ENCODE results near the gene RNF6. TPM values are rescaled to one million over a fixed set of nuclear protein-coding genes. Genes with fewer than 3 reads are reported as not detected.

Gene RNF6
- total RNA-seq, 1 experiment from 2014 or later, result 19.5 TPM

GRCh38 chr13:26179344-26179743 is 42.8 kb downstream of the RNF6 start:
- no peak overlapping the region for H2AFZ ChIP-seq (ENCODE audit: low read length)
- no peaks in the 10 kb centered on the region for H3K79me2 ChIP-seq (ENCODE audit: insufficient read depth, low read length)
- no peak overlapping the region for H3K18ac ChIP-seq (ENCODE audit: insufficient read length, low read depth, low read length)
- no peak overlapping the region for H2BK15ac ChIP-seq (ENCODE audit: low read depth, low read length)
- no peaks in the 10 kb centered on the region for H3K79me1 ChIP-seq (ENCODE audit: insufficient read depth, low read depth, low read length, poor library complexity, severe bottlenecking)
- H2BK20ac ChIP-seq (ENCODE audit: low read depth, low read length, poor library complexity, severe bottlenecking), result no peak overlapping the region
- H4K8ac ChIP-seq (replicated peaks; ENCODE audit: insufficient read length, low read depth, low read length), result no peak overlapping the region
- H3K4me3 Mint-ChIP-seq, result no peak overlapping the region
- H3K23me2 ChIP-seq (ENCODE audit: insufficient read length, low read depth, low read length, poor library complexity, severe bottlenecking), result no peaks in the 10 kb centered on the region
- no peak overlapping the region for H4K91ac ChIP-seq (ENCODE audit: insufficient read length, low read depth, low read length)
- H3K56ac ChIP-seq (ENCODE audit: insufficient read length, low read depth, low read length), result no peak overlapping the region
- H2BK120ac ChIP-seq (ENCODE audit: low read depth, low read length, poor library complexity, severe bottlenecking), result no peak overlapping the region
- no peak overlapping the region for H2BK5ac ChIP-seq (ENCODE audit: insufficient read length, low read length)
- TF ChIP-seq CTCF (conservative IDR thresholded peaks at IDR 0.05), result no peak
- H4K5ac ChIP-seq (ENCODE audit: insufficient read length, low read depth, low read length), result no peak overlapping the region
- no peaks in the 10 kb centered on the region for H4K20me1 ChIP-seq (ENCODE audit: control insufficient read depth, insufficient read depth, insufficient read length)
- H2AK5ac ChIP-seq (ENCODE audit: insufficient read length, low read length), result no peak overlapping the region
- no peak overlapping the region for H3K4ac ChIP-seq (ENCODE audit: low read depth, low read length)
- H3K27me3 ChIP-seq (ENCODE audit: insufficient read depth, low read length), result no peaks in the 10 kb centered on the region
- no peak overlapping the region for H3K27ac ChIP-seq (ENCODE audit: insufficient read length, low read depth, low read length)
- H3T11ph ChIP-seq (ENCODE audit: low read length), result no peak overlapping the region
- H3K27ac Mint-ChIP-seq, result no peak overlapping the region
- H2BK12ac ChIP-seq (ENCODE audit: insufficient read length, low read depth, low read length), result no peak overlapping the region
- H3K9me3 Mint-ChIP-seq, result no peaks in the 10 kb centered on the region; a peak in 1 of 5 replicates
- no CpG with 5 or more reads among the region's 2 CpGs for WGBS (ENCODE audit: extremely low coverage, insufficient read length, low lambda C conversion rate)
- no peaks in the 10 kb centered on the region for H3K36me3 Mint-ChIP-seq (ENCODE audit: insufficient read depth in 1 of 3, low read depth in 3 of 3)
- no peak overlapping the region for H3K14ac ChIP-seq (ENCODE audit: insufficient read depth, low read length)
- H3K23ac ChIP-seq (ENCODE audit: insufficient read length, low read depth, low read length), result no peak overlapping the region
- peaks cover 34% of the 10 kb centered on the region for H3K27me3 Mint-ChIP-seq (ENCODE audit: low read depth)
- H3K4me2 ChIP-seq (ENCODE audit: insufficient read depth, insufficient read length, low read length), result no peak overlapping the region
- DNase-seq, result no peak
- H3K4me1 Mint-ChIP-seq, result peaks cover 3 to 8% of the 10 kb centered on the region in 2 experiments; a peak in 3 of 4 replicates
- H3K9me3 ChIP-seq (ENCODE audit: control insufficient read depth, low read depth, low read length), result no peaks in the 10 kb centered on the region
- H3K9ac ChIP-seq (ENCODE audit: extremely low read depth, insufficient read length, low read length), result no peak overlapping the region
- H3K4me1 ChIP-seq (ENCODE audit: insufficient read depth, low read length), result no peaks in the 10 kb centered on the region

All from H9 (cell line).